Stimulated activated CD8-positive, alpha-beta memory T cell treated with anti-CD3 and anti-CD28 coated beads, Interleukin-4, amount 100 ng/mL, for 4 hours (primary cell): ENCODE data around the gene ZNF536.

ENCODE experiments used
- DNase-seq, 2 donors: peaks; one replicate each; pipeline ENCODE4 v3.0.0-alpha.2; 2020; ENCODE audit warnings: low read depth in 2 of 2, low spot score in 1 of 2

The ZNF536 gene

DNA sequence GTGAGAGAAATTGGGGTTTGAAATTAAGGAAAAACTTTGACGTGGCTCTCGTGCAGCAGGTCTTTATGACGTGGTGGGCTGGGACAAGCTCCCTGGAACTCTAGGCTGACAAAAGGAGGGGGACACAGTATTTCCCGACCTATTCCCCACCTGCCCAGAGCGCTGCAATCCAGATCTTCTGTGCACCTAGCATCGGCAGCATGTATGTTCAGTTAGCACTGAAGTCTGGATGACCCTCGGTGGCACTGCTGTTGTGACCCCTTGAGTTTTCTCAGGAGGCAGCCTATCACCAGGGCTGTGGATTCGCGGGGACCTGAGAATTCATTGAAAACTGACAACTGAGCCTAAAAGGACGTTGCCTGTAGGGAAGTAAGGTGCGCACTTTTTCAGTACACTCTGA, 9.1 kb upstream of the ZNF536 start:
- no peak for DNase-seq

DNA sequence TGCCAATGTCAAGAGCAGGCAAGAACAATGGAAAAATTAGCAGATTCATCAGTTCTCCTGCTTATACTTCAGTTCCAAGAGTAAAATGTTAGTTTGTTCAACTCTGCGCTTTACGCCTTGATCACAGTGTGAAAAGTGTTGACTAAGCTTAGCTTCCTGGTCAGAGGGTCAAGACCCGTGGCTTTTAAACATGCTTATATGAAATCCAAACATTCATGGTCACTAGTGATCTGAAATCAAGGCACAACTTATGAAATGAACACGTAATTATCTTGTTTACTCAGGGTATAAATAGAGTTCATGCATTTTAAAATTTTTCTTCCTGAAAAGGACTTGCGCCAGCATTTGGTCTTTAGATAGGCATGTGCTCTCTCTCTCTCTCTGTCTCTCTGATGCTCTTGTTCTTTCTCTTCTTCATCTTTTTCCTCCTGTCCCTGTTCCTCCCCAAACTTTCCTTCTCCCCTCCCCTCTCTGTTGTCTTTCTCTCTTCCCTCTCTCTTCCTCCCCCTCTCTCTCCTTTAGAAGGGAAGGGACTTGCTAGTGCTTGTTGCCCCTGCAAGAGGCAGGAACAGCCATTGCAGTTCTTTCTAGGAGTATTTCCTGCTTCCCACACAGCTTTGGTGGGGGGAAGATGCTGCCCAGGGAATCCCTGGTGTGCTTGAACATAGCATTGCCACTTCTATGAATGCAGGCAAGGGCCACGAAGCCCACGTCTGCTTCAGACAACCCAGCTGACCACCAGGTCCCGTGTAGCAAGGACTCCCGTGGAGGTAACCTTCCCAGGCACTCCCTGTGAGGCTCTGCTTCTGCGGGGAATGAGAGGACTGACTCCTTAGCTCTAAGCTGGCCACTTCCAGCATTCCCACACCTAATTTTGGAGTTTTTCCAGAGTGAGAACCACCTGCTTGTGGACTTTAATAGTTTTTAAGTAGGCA, 7.1 kb upstream of the ZNF536 start:
- no peak for DNase-seq

DNA sequence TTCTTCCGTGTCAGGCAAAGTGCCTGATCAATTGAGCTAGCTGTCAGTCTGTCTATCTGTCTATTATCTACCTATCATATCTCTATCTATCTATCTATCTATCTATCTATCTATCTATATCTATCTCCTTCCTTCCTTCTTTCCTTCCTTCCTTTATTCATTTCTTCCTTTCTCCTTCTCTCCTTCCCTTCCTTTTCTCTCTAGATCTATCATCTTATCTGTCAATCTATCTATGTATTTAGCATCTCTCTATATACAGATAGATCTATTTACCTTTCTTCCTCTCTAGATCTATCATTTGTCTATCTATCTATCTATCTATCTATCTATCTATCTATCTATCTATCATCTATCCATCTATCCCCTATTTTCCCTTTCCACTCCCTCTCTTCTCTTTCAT, 5.9 kb upstream of the ZNF536 start:
- DNase-seq = no peak

DNA sequence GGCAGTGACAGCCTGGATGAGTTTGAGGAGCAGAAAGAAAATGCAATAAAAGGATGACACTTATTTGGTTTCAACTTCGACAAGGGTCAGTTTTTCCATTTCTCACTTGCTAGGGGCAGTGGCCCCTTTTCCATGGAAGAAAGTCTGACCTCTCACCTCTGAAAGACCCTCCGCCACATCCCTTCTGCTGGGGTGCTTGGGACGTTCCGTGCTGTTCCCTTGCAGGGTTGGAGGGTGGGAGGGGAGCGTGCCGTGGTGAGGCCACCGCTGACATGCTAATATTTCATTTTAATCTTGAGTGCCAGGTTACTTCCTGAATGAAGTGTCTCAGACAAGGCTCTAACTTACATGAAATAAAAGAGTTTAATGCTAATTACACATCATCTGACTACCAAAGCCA, 5.2 kb upstream of the ZNF536 start:
- DNase-seq = no peak

DNA sequence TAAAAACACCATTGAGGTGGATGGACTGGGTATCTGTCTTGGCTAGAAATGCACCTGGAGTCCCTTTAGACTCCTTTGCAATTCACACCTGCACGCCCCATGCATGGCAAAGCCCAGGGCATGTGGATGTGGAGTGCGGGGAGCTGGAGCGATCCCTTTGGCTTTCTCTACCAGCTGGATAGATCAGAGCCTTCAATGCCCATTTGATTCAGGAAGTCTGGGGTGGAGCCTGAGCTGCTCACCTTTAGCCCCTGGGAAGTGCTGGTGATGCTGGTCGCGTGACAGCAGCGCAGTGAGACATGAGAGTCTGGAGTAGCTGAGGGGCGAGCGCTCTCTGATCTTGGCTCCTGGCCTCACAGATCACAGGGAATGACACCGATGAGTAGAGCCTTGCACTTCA, 4.8 kb upstream of the ZNF536 start:
- DNase-seq = no peak

DNA sequence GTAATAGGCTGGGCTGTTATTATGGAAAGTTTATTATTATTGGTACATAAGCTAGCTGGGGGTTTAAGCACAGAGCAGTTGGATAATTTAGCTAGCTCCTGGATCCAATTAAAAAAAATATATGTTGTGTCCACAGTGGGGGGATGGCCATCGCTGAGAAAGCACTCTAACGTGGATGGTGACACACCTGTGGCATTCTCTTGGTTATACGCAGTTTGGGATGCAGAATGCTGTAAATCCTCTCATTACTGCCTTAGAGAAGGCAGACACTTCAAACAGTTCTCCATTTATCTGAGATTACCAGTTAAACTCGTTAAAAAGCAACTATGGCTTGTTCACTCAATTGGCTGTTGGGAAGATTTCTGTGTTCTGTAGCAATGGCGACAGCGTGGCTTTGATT, 2.4 kb upstream of the ZNF536 start:
- DNase-seq = no peak

DNA sequence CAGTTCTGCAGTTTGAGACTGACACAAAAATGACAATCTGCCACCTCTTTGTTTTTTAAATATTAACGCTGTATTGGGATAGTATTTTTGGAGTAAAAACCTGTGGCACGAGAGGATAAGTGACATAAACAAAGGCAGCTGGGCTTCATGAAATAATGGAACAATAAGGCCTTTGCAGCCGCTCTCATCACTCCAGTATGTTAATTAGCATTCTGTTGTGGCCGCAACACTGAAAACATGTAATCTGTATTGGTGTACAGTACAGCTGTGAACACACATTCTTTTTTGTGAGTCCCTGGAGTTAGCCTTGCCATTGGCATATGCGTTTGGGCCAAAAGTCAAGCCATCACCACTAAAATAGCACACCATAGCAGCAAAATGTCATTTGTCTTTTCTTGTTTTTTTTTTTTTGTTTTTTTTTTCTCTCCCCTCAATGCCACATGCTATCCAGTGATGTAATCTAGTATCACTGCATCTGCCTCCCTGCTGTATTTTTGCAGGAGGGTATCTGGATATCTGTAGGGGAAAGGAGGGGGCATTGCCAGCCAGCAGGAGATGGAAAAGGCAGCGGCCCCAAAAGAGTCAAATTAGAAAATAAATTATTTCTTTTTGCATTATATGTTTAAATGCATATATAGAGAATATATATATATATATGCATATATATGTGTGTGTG, 885 bp upstream of the ZNF536 start:
- DNase-seq = no peak

DNA sequence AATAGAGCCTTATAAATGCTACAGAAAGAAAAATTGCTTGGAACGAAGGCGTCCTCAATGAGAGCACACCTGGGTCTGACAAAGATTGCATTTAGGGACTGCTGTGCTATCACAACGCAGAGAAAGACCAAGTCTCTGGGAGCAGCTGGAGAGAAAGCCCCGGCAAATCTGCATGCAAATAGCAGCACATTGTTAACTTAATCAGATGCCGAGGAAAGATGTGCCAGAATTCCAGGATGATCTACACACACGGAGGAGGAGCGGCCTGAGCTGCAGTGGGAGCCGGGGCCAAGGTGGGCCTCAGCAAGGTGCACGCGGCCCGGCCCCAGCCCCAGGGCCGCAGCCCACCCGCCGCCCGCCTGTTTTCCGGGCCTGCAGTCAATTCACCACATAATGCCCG, 1.4 kb downstream of the ZNF536 start:
- DNase-seq = no peak

DNA sequence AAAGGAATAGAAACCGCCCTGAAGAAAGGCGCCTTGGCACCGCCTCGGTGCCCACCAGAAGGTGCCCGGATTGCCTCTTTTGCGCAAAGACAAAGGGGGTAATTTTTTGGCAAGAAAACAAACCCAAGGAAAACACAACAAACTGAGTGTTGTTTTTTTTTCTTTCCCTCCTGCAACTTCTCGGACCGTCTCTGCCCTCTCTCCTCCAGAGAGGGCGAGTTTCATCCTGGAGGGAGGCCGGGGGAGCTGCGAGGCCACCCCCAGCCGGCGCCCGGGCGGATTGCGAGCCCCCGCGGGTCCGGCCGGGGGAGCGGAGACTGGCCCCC, 2.3 kb downstream of the ZNF536 start:
- no peak for DNase-seq

DNA sequence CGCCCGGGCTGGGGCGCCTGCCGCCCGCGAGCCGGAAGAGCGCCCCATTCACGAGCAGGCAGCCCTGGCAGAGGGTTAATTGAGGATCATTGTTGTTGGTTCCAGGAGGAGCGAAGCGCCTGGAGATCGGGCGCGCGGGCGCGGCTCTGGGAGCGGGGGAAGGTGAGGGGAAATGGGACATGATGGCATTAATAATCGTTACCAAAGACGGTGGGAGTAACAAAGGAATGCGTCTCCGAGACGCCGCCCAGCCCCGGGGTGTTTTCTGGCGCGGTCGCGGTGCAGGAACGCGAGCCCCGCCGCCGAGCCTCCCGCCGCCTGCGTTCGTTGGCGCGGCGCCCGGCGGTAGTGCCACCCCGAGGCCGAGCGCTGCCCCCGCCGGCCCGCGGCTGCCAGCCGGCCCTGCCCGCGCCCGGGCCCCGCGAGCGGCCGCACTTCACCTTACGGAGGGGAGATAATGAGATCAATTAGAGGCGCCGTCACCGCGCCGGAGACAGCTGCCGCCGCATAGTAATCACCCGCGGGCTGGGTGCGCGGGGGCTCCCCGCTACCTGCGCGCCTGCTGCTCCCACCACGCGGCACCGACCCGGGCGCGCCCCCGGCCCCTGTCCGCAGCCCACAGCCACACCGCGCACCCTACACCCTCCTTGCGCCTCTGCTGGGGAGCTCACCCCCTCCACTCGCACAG, 2.8 kb downstream of the ZNF536 start:
- DNase-seq = no peak

DNA sequence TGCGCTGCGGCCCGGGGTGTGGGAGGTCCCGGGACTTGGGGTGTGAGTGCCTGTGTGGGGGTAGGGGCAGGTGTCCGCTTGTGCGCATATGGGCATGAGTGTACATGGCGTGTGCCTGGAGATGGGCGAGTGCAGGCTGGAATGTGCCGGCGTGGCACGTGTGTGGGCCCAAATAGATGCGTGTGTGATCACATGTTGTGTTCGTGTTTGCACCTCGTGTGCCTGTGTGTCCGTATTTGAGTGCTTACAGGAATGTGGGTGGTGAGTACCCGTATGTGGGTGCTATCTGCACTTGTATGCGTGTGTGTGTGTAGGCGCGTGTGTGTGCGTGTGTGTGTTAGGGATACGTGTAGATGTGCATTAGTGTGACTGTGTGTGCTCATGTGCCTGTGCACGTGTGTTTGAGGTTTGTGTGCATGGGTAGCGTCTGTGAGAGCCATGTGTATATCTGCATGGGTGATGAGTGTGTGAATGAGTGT, 3.4 kb downstream of the ZNF536 start:
- no peak for DNase-seq

DNA sequence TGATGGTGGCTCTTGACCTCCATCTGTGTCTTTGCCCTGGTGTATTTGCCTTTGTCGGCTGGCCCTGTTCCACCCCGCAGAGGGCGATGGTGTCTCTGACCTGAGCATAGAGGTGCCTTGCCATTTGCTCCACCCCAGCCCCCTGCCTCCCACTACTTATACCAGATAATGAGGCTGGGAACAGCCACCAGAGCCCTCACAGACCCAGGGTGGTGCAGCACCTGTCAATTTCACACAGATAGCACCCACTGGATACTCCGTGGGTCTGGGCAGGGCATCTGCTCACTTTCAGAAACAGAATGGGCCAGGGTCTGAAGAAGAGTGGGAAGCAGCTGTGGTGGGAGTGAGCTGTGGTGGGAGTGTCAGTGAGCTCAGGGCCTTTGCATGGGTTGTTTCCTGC, 4.1 kb downstream of the ZNF536 start:
- no peak for DNase-seq

DNA sequence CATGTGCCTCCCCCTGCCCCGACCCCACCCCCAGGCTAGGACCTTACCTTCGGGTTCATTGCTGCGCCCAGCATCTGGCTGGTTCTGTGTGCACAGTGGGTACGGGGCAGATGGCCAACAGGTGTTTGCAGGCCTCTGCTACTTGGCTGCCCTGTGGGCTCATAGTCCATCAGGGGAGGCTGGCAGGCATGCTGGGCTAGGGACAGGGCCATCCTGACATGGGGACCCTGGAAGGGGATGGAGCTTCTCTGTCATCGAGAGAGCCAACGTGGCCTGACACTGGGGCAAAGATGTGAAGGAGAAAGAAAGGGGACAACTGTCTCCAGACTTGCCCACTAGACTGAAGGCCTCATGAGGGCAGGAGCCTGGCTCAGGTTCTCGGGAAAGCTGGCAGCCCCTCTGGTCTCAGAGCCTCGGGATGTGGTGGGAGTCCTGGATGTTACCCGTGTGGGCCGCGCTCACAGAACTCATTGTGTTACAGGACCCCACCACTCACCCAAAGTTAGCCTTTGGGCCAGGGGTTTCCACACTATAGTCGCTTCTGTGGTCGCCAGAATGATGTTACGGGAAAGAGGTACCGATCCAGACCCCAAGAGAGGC, 4.7 kb downstream of the ZNF536 start:
- no peak for DNase-seq

DNA sequence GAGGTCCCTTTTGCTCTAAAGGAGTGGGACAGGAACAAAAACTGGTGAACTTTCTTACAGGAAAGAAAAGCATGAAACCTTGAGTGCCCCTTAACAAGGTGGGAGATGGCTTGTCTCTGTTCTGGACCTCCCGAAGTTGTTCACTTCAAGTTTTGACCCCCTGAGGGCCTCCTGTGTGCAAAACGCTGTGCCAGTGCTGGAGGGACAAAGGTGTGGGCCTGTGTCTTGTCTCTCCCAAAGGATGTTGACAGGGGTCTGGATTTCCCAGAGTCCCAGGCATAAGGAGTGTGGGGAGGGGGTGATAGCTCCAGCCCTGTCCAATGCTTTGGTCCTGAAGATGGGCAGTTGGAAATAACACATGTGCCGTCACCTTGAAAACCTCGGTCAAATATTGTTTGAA, 6.5 kb downstream of the ZNF536 start:
- no peak for DNase-seq

DNA sequence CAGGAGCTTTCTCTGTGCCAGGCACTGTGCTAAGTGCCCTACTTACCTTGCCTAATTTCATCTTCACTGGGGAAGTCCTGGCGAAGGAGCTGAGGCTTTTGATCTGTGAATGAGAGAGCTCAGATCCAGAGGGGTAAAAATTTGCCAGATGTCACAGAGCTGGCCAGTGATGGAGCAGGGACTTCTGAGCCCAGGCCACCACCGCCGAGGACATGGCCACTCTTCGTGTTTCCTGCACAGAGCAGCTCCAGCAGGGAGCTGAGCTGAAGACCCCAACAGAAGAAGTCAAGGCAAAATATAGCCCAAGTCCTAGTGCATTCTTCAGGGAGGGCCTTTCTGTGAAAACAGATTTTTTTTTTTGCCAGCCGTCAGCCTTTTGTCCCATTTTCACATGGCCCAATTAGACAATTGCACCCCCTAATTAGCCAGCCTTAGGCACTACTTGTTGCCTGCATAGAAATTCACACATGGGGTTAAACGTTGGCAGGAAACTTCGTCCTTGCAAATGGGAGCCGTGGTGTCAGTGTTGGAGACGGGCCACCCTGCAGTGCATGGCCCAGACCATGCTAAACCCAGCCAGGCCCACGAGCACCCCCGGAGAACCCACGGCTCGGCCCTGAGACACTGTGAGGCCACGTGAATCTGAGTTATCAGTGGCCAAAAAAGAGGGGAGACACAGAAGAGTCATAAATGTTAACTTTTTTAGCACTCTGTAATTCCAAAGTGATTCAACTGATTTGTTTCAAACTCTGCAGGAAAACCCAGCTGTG, 7.8 kb downstream of the ZNF536 start:
- DNase-seq = no peak

DNA sequence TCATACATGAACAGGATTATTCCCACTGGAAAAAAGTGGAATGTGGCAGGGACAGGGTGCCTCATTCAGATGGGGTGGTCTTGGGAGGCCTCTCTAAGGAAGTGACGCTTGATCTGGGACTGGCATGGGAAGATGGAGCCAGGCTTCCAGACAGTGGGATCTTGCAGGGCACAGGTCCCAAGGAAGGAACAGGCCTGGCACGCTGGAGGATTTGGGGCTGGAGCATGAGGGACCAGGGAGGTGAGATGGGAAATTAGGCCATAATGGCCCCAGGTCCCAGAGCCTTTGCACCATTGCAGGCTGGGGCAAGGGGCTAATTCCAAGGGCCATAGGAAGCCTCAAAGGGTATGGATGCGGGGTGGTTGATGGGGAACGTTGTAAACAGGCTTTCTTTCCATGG, 9.2 kb downstream of the ZNF536 start:
- no peak for DNase-seq

DNA sequence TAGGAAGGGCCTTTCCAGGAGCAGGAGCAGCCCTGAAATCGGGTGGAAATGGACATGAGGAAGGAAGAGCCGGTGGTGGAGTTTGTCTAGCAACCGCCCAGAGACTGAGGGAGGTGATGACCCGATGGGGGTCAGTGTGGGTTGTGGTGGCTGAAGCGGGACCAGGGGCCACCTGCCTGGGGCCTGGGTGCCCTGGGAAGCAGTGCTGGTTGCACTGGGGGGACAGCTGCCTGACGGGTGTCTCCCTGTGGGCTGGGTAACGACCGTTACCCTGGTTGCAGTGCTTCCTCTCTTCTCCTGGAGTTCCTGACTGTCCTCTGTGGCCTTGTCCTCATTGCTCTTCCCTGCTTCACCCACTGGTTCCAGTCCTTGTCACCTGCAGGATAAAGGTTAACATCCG, 13.0 kb downstream of the ZNF536 start:
- no peak for DNase-seq

DNA sequence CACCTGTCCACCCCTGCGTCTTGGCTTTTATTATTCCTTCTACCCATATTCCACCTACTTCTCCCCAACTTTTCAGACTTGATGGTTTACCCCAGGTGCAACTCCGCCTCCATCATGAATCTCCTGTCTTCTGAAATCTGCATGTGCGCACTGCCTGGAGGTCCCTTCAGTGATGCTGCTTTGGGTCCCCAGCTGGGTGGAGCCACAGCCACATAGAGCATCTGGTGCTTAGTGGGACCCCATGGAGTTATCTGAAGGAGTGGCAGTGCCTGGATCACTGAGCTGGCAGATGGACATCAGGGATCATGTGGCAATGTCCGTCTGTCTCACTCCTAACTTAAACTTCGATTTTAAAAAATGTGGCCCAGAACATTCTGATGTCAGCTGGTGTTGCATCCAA, 13.5 kb downstream of the ZNF536 start:
- DNase-seq = no peak

DNA sequence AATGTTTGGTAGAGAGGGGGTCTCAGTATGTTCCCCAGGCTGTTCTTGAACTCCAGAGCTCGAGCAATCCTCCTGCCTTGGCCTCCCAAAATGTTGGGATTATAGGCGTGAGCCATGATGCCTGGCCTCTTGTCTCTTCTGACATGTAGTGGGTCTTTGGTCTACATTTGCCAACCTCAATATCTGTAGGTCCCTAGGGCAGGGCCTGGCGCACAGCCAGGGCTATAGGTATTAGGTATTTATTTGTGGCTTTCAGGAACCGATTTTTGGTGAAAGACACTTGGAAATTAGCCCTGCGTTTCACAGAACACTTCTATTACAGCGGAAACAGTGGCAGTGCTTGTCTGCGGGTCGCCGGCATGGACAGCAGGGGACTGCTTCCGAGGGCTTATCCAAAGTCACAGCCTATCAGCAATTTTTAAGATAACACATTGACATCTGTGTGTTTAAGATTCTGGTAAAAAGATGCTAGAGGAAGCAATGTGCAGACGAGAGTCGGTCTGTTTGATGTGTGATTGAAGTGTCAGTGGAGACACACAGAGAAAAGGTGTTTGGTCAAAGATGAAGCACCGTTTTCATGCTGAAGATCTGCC, 14.5 kb downstream of the ZNF536 start:
- no peak for DNase-seq

DNA sequence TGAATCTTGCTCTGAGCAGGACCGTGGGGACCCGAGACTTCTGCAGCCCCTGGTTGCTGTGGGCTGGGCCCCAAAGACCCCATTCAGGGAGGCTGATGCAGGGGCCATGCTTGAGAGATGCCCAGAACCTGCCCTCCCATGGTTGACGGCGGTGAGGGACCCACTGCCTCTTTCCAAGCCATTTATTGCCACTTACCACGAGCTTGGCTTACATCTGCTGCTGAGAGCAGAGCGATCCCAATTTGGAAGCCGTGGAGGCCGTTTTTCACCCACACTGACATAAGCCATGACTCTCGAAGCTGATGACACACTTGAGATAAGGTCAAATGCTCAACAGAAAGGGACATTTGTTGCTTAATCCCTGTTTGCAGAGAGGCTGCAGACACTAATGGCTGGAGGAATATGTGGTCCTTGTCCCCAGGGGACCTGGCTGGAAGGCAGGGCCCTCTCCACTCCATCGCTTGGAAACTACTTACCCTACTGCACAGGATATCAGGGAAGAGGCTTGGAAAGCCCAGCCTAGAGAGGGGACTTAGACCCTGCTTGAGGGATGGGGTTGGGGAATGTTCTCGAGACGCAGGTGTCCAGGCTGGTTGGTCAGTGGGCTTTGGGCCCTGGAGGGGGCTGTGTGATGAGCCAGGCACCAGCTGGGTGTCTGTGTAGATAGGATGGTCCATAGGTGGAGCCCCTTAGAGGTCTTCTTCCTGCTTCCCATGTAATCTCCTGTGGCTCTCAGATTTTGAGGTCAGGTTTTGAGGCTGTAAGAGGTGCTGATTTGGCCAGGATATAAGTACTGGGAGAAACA, 15.3 kb downstream of the ZNF536 start:
- no peak for DNase-seq
